ENCODE data around the gene WWP2. TPM values are rescaled to one million over a fixed set of nuclear protein-coding genes. Genes with fewer than 3 reads are reported as not detected.
A peak's percentile ranks its signal among the peaks of the same experiment; 100 is the strongest.
"Not testable (repeated sequence)": the region's sequence is repeated elsewhere in the genome, so short reads cannot be mapped to it uniquely, and the experiment has no call there.

The WWP2 gene
- total RNA-seq, 2 donors from 2014 or later, result 45.4 to 62.3 TPM

GRCh38 chr16:69941251-69942098, 179.3 kb downstream of the WWP2 start:
- Mint-ChIP-seq H3K27ac (no peak overlapping the region), H3K27me3 (ENCODE audit: low read depth) (no peaks in the 10 kb centered on the region), H3K9me3 (no peaks in the 10 kb centered on the region), H3K36me3 (ENCODE audit: insufficient read depth in 2 of 2) (peaks cover 0 to 5% of the 10 kb centered on the region in 2 donors), H3K4me3 (no peak overlapping the region), H3K4me1 (ENCODE audit: low read depth) (no peaks in the 10 kb centered on the region)
- ATAC-seq (replicated peaks in 1 of 2), result no peak
- no peak for DNase-seq

GRCh38 chr16:69942099-69942491, 180.0 kb downstream of the WWP2 start:
- H3K36me3 Mint-ChIP-seq (ENCODE audit: insufficient read depth in 2 of 2), result peaks cover 0 to 5% of the 10 kb centered on the region in 2 donors
- no peak overlapping the region for H3K4me3 Mint-ChIP-seq
- no peaks in the 10 kb centered on the region for H3K27me3 Mint-ChIP-seq (ENCODE audit: low read depth)
- H3K9me3 Mint-ChIP-seq, result no peaks in the 10 kb centered on the region
- DNase-seq, result no peak
- H3K4me1 Mint-ChIP-seq (ENCODE audit: low read depth), result no peaks in the 10 kb centered on the region
- no peak for ATAC-seq (replicated peaks in 1 of 2)
- no peak overlapping the region for H3K27ac Mint-ChIP-seq

- H3K4me3 Mint-ChIP-seq, result no peak overlapping the region
- no peaks in the 10 kb centered on the region for H3K27me3 Mint-ChIP-seq (ENCODE audit: low read depth)
- no peaks in the 10 kb centered on the region for H3K9me3 Mint-ChIP-seq
- H3K4me1 Mint-ChIP-seq (ENCODE audit: low read depth), result no peaks in the 10 kb centered on the region
- no peak for ATAC-seq (replicated peaks in 1 of 2)
- peaks cover 0 to 3% of the 10 kb centered on the region in 2 donors for H3K36me3 Mint-ChIP-seq (ENCODE audit: insufficient read depth in 2 of 2)
- H3K27ac Mint-ChIP-seq, result no peak overlapping the region
- no peak for DNase-seq
Observed at GRCh38 chr16:69942627-69943170, 180.6 kb downstream of the WWP2 start.

GRCh38 chr16:69943241-69944036, 181.3 kb downstream of the WWP2 start:
- H3K27ac Mint-ChIP-seq; H3K36me3 Mint-ChIP-seq (ENCODE audit: insufficient read depth in 2 of 2); ATAC-seq (replicated peaks in 1 of 2); H3K4me1 Mint-ChIP-seq (ENCODE audit: low read depth); H3K9me3 Mint-ChIP-seq; DNase-seq; H3K4me3 Mint-ChIP-seq; H3K27me3 Mint-ChIP-seq (ENCODE audit: low read depth): not testable (repeated sequence)

GRCh38 chr16:69950411-69950810, 188.3 kb downstream of the WWP2 start:
- H3K36me3 Mint-ChIP-seq (ENCODE audit: insufficient read depth in 2 of 2); H3K4me1 Mint-ChIP-seq (ENCODE audit: low read depth); H3K27me3 Mint-ChIP-seq (ENCODE audit: low read depth); H3K27ac Mint-ChIP-seq; H3K4me3 Mint-ChIP-seq; ATAC-seq (replicated peaks in 1 of 2); H3K9me3 Mint-ChIP-seq; DNase-seq: not testable (repeated sequence)

- not testable (repeated sequence) for H3K36me3 Mint-ChIP-seq (ENCODE audit: insufficient read depth in 2 of 2); H3K9me3 Mint-ChIP-seq
Observed at GRCh38 chr16:69951017-69951671, 189.0 kb downstream of the WWP2 start, which contains the start of gene CLEC18A. Gene CLEC18A (plus strand): TSS chr16:69951334. CDS start chr16:69951367, 33 bp downstream.

GRCh38 chr16:69951672-69952031, 189.5 kb downstream of the WWP2 start:
- DNase-seq; H3K4me1 Mint-ChIP-seq (ENCODE audit: low read depth); ATAC-seq (replicated peaks in 1 of 2); H3K27ac Mint-ChIP-seq; H3K9me3 Mint-ChIP-seq; H3K4me3 Mint-ChIP-seq; H3K27me3 Mint-ChIP-seq (ENCODE audit: low read depth); H3K36me3 Mint-ChIP-seq (ENCODE audit: insufficient read depth in 2 of 2): not testable (repeated sequence)

More at GRCh38 chr16:69951017-69951671, 189.0 kb downstream of the WWP2 start, which contains the start of gene CLEC18A:
- not testable (repeated sequence) for ATAC-seq (replicated peaks in 1 of 2); H3K4me3 Mint-ChIP-seq; H3K27me3 Mint-ChIP-seq (ENCODE audit: low read depth); DNase-seq; H3K4me1 Mint-ChIP-seq (ENCODE audit: low read depth); H3K27ac Mint-ChIP-seq

GRCh38 chr16:69952116-69952515, 190.0 kb downstream of the WWP2 start:
- not testable (repeated sequence) for ATAC-seq (replicated peaks in 1 of 2); H3K27me3 Mint-ChIP-seq (ENCODE audit: low read depth); H3K36me3 Mint-ChIP-seq (ENCODE audit: insufficient read depth in 2 of 2); H3K9me3 Mint-ChIP-seq; H3K27ac Mint-ChIP-seq; H3K4me1 Mint-ChIP-seq (ENCODE audit: low read depth); DNase-seq; H3K4me3 Mint-ChIP-seq

- not testable (repeated sequence) for H3K9me3 Mint-ChIP-seq; H3K4me1 Mint-ChIP-seq (ENCODE audit: low read depth); H3K4me3 Mint-ChIP-seq; ATAC-seq (replicated peaks in 1 of 2); H3K36me3 Mint-ChIP-seq (ENCODE audit: insufficient read depth in 2 of 2); DNase-seq; H3K27me3 Mint-ChIP-seq (ENCODE audit: low read depth); H3K27ac Mint-ChIP-seq
Observed at GRCh38 chr16:69952572-69953355, 190.6 kb downstream of the WWP2 start.

GRCh38 chr16:69954241-69954640, 192.1 kb downstream of the WWP2 start:
- DNase-seq; H3K36me3 Mint-ChIP-seq (ENCODE audit: insufficient read depth in 2 of 2); H3K27ac Mint-ChIP-seq; H3K4me1 Mint-ChIP-seq (ENCODE audit: low read depth); H3K4me3 Mint-ChIP-seq; H3K9me3 Mint-ChIP-seq; ATAC-seq (replicated peaks in 1 of 2); H3K27me3 Mint-ChIP-seq (ENCODE audit: low read depth): not testable (repeated sequence)

- not testable (repeated sequence) for H3K4me3 Mint-ChIP-seq; H3K9me3 Mint-ChIP-seq; DNase-seq; H3K27ac Mint-ChIP-seq; H3K4me1 Mint-ChIP-seq (ENCODE audit: low read depth); H3K27me3 Mint-ChIP-seq (ENCODE audit: low read depth); H3K36me3 Mint-ChIP-seq (ENCODE audit: insufficient read depth in 2 of 2); ATAC-seq (replicated peaks in 1 of 2)
Observed at GRCh38 chr16:69963312-69963711, 201.2 kb downstream of the WWP2 start.

GRCh38 chr16:69964960-69965660, 203.0 kb downstream of the WWP2 start:
- peak; percentile 47 to 51 for ATAC-seq (replicated peaks in 1 of 2)
- H3K9me3 Mint-ChIP-seq; H3K36me3 Mint-ChIP-seq (ENCODE audit: insufficient read depth in 2 of 2); H3K4me1 Mint-ChIP-seq (ENCODE audit: low read depth); H3K27me3 Mint-ChIP-seq (ENCODE audit: low read depth); H3K27ac Mint-ChIP-seq; H3K4me3 Mint-ChIP-seq: not testable (repeated sequence)
- peak in 1 of 2 donors; percentile 4 for DNase-seq
